Endothelial cell of hepatic sinusoid (primary cell): ENCODE data around the gene GABBR2.

ENCODE experiments used
- in situ Hi-C: cut with HindIII; loops from 2 replicates; pipeline ENCODE4 v1.10.0; 2017; ENCODE audit warnings: low sequenced_read_pairs

The GABBR2 gene

DNA sequence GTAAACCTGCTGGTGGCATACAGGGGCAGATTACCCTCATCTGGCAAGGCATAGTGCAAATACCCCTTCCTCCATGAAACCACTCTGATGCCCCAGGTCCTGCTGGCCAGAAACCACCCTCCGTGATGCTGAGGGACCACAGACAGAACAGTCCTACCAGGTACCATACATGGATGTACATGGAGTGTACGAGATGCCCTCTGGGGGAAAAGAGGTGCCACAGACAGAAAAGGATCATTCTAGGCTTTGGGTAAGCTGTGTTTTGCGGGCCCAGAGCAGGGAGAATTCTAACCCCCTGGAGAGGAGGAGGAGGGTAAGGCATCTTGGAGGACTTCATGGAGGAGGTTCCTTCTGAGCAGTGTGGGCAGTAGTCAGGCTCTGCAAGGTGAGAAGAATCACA, 68.3 kb downstream of the GABBR2 start:
- in situ Hi-C loops = no loop called here

DNA sequence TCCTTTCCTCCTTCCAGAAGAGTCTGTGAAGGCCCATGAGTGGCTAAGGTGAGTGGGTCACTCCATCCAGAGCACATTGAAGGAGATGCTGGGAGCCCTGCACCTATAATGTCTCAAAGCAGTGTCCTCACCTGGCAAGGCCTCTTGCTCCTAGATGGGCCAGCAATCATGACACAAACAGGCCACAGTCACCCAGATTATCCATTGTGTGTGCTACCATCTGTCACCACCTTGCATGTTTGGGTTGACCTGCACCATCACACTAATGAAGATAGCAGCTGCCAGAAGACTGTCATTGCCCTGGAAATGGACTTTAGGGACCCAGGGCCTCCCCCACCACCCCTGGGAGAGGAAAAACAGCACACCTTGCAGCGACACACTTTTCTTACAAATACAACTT, 69.6 kb downstream of the GABBR2 start:
- in situ Hi-C loops = no loop called here

DNA sequence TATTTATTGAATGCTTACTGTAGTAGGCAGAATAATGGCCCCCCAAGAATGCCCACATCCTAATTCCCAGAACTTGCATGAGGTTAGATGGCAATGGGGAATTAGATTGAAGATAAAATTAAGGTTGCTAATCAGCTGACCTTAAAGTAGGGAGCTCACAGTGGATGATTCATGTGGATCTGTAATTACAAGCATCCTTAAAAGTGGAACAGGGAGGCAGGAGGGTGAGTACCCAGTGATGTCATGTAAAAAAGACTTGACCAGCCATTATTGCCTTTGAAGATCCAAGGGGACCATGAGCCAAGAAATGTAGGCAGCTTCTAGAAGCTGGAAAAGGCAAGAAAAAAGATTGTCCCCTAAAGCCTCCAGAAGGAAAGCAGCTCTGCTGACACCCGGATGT, 71.4 kb downstream of the GABBR2 start:
- in situ Hi-C loops = no loop called here

DNA sequence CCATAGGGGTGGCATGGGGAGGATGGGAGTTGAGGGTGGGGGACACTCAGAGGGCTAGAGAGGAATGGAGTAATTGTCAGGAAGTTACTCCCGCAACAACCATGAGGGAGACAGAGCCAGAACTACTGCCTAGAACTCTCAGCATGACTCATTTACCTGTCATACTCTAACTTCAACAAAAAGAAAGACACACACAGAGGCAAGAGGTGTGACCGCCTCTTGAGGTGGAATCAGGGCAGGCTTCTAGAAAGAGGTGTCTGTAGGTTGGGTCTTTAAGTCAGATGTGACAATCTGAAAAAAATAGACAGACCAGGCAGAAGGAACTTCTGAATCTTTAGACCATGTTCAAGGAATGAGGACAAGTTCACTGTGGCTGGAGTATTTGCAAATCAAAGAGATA, 73.4 kb downstream of the GABBR2 start:
- in situ Hi-C loops = no loop called here

DNA sequence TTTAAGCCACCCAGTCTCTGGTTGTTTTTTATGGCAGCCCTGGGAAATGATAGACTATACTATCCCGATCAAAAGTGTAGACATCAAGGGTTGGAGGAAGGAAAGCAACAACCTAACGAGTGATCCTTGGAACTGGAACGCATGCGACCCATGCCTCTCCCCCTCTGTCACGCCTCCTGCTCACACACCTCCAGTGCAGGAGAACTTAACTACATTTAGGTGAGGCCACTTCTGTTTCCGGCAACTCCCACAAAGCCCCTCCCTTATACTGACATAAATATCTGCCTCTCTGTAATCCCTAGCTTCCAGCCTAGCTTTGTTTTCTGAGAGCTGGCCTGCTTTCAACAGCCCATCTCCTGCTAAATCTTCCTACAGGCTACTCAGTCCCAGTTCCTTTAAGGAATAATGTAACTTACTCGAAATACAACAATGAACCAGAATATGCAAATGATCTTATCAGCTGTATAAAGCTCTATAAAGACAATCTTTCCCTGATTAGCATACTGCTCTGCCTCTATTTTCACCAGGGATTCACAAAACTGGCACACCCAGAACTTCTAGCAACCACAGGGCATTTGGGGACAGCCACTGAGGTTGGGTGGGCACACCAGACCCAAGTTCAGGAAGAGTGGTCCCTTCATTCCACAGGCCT, 73.9 kb downstream of the GABBR2 start:
- in situ Hi-C loops = no loop called here

DNA sequence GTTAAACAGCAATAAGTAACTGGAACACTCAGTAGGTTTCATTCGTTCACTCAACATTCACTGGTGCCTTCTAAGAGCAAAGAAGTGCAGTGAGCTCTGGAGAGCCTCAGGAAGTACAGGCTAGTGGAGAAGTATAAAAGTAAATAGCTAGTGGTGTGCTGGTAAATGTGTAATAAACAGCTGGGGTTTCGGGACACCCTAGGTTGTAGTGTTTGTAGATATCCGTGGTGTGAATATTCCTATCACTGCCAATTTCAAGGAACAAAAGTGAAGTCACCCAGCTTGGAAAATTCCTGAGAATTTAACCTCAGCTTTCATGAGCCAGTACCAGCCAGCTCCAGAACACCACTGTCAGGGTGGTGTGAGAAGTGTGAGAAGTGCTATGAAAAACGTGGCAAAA, 75.9 kb downstream of the GABBR2 start:
- in situ Hi-C loops = no loop called here

DNA sequence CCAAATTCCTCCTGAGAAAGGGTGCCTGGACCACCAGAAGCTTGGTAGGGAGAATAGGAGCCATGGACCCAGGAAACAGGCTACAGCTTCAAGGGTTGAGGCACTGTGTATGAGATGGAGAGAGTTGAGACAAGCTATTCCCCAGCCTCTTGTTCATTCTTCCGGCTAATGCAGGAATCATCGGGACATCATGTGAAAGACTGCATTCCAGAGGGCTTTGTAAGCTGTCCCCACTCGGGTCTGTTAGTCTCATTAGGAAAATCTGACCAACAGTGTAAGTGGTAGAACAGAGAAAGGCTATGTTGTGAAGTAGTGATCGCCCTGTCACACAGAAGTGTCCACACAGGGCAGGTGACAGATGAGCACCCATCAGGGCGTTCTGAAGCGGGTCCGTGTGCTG, 81.4 kb downstream of the GABBR2 start:
- in situ Hi-C loops = loop anchor here (5.0 kb wide), 2 partner anchors 45 to 55 kb away; no protein-coding TSS in a partner anchor

DNA sequence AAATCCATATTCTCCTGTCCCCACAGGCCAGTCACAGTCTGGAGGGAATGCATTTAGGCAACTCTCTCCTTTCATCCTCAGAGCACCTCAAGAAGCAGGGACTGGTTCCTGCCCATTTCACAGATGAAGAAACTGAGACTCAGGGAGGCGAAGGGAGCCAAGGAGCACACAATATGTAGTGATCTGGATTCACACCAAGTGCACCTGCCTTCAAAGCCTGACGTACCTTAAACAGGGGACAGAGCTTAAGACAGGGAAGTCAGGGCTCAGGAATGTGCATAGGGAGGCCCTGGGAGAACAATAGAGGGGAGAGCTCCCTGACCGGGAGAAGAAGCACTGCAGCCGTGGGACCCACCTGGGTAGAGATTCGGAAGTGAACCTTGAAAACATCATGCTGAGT, 83.0 kb downstream of the GABBR2 start:
- in situ Hi-C loops = loop anchor here (5.0 kb wide), 2 partner anchors 47 to 53 kb away; no protein-coding TSS in a partner anchor

DNA sequence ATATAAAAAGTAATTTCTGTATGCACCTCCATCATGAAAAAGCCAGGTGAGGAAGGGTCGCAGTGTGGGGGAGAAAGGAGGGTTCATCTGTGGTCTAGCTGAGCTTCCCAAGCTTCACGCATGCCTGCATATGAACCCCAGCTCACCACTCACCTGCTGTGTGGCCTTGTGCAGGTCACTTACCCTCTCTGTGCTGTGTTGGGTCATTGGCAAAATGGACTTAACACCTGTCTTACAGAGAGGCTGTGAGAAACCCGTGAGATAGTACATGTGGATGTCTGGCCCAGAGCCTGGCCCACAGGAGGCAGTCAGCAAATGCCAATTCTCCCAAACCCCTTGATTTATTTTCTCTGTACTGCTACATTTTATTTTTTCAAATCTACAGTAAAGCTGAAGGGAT, 88.9 kb downstream of the GABBR2 start:
- in situ Hi-C loops = no loop called here

DNA sequence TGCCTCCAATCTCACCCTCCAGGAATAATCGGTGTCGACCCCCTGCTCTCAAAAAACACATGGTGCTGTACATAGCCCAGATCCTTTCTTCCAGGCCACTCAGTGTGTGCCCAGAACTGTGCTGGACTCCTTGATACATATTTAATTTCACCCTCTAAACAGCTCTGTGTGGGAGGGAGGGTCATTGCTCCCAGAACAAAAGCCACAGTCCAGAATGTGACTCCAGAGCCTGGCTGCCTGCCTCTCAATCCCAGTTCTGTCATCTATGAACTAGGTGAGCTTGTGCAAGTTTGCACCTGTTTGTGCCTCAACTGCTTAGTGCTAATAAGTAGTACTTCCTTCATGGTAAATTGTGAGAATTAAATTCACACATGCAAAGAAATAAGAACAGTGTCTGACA, 93.1 kb downstream of the GABBR2 start:
- in situ Hi-C loops = no loop called here

DNA sequence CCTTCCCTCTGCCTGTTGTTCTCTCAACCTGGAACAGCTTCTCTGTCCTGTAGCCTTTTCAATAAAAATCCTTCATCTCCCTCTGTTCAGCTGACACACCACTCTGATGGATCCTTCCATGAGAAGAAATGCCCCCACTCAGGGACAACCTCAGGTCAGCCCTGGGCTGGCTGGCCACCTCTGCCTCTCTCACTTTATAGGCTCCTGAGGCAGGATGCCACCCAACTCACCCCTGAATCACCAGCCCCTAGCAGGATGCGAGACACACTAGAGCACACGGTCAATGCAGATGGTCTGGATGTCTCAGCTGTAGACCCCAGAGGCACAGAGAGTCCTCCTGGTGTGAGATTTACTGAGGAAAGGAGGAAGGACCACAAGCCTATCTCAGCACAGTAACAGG, 93.8 kb downstream of the GABBR2 start:
- in situ Hi-C loops = no loop called here

DNA sequence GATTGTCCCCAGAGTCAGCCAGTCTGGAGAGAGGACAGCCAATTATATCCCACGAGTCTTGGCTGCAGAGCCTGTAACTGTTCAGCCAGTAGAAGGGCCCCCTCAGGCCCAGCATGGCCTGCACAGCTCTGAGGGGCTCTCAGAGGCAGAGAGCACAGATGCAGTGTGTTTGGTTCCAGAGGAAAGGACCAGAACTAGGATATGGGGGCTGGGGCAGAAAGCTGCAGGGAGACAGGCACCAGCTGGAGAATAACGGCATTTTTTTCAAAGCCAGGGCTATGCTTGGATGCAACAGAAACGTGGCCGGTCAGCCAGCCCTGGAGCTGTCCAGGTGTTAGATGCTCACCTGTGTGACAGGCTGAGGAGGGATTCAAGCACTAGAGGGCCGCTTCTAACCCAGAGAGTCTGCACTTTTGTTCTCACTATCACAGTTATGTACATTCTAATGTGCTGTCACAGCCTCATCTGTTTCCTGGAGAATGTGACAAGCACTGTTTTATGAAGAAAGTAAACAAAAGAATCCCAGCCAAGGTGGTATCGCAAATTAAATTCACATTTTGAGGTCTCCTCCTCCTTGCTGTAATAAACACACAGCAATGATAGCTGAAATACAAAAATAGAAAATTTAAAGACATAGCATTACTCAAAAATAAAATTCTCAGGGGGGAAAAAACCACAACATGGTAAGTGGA, 96.5 kb downstream of the GABBR2 start:
- in situ Hi-C loops = no loop called here

DNA sequence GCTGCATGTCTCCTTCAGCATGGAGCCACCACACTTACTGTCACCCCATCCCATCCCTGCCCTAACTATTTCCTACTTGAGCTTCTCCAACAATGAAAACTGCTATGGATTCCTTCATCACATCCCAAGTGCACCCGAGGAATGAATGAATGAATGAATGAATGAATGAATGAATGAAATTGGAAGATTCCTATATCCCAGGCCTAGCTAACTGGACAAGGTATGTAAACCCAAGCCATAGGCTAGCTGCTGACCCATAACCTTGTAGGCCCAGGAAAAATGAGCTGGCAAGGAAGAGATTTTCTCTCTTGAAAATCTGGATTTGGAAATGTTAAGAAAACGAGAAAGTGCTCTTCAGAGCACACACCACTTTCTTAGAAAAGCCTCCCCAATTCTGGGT, 97.4 kb downstream of the GABBR2 start:
- in situ Hi-C loops = no loop called here

DNA sequence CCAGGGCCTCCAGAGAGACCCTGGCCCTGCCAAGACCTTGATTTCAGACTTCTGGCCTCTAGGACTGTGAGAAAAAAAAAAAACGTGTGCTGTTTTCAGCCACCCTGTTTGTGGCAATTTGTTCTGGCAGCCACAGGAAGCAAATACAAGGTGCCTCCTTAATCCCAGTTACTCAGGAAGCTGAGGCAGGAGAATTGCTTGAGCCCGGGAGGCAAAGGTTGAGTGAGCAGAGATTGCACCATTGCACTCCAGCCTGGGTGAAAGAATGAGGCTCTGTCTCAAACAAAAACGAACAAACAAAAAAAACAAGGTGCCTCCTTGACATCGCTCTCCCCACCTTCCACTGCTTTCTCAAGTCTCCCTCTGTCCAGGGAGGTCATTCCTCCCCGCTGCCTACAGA, 98.0 kb downstream of the GABBR2 start:
- in situ Hi-C loops = no loop called here

DNA sequence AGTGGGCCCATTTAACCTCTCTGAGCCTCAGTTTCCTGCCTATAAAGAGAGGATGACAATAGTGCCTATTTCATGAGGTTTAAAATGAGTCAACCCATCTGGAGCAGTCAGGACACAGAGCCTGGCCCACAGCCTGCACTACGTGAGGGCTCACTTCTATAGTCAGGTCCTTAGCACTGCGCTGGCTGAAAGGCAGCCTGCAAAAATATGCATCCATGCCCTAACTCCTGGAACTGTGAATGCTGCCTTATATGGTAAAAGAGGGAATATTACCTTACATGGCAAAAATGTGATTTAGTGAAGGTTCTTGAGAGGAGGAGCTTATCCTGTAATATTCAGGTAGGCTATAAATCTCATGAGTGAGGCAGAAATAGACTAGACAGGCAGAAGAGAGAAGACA, 98.5 kb downstream of the GABBR2 start:
- in situ Hi-C loops = no loop called here

DNA sequence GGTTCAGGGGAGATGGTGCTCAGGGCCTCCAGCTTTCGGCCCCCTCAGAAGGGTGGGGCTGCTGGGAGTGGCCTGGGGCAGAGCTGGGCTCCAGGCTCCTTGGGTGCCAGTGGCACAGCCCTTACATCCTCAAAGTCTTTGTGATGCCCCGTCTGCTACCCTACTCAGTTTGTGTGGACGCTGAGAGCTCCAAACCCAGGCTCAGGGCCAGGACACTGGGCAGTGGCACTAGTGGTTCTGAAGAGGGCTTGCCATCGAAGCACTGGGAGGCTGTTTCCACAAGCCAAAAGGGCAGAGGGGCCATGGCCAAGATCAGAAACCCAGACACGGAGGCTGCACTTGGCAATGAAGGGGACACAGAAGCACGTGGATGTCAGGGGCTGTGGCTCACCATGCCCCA, 99.1 kb downstream of the GABBR2 start:
- in situ Hi-C loops = no loop called here

DNA sequence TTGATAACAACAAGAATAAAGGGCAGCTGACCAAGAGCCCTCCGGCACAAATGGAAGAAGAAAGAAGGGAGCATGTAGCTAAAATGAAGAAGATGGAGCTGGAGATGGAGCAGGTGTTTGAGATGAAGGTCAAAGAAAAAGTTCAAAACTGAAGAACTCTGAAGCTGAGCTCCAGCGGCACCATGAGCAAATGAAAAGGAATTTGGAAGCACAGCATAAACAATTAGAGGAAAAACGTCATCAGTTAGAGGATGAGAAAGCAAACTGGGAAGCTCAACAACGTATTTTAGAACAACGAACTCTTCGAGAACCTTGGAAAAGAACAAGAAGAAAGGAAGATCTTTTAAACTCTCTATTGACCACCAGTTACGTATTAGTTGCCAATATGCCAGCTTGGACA, 100.9 kb downstream of the GABBR2 start:
- in situ Hi-C loops = no loop called here

DNA sequence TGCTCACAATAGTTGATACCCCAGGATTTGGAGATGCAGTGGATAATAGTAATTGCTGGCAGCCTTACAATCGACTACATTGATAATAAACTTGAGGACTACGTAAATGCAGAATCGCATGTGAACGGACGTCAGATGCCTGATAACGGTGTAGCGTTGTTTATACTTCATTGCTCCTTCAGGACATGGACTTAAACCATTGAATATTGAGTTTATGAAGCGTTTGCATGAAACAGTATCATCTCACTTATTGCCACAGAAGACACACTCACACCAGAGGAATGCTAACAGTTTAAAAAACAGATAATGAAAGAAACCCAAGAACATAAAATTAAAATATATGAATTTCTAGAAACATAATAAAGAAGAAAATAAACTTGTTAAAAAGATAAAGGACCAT, 101.6 kb downstream of the GABBR2 start:
- in situ Hi-C loops = no loop called here

DNA sequence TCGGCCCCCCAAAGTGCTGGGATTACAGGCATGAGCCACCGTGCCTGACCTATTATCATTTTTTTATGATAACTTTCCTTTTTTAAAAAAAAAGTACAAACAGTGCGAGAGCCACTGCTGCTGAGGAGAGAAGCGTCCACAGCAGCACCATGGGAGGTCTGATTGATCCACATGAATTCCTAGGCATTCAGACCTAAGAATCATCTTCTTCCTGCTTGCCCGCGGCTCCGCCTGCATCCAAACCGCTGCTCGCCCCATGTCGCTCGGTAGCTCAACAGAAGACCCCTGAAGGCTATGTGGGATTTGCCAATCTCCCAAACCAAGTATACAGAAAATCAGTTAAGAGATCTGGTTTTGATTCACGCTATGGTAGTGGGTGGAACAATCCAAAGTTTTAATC, 102.0 kb downstream of the GABBR2 start:
- in situ Hi-C loops = no loop called here

DNA sequence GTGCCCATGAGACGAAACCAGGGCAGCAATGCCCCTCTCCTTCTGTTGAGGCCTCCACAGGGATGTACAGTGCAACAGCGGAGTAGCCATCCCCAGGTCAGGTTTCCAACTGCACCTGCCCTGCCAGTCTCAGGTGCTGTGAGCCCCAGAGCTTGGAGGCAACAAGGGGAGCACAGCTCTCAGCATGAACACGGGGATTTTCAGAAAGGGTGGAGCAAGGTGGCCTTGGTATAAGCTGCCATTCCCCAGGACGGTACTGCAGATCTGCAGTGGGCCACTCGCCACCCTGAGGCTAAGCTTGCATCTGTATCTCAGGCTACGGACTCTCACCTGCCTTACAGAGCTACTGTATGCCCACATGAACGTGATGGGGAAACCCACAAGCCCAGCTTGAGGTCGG, 103.6 kb downstream of the GABBR2 start:
- in situ Hi-C loops = no loop called here

DNA sequence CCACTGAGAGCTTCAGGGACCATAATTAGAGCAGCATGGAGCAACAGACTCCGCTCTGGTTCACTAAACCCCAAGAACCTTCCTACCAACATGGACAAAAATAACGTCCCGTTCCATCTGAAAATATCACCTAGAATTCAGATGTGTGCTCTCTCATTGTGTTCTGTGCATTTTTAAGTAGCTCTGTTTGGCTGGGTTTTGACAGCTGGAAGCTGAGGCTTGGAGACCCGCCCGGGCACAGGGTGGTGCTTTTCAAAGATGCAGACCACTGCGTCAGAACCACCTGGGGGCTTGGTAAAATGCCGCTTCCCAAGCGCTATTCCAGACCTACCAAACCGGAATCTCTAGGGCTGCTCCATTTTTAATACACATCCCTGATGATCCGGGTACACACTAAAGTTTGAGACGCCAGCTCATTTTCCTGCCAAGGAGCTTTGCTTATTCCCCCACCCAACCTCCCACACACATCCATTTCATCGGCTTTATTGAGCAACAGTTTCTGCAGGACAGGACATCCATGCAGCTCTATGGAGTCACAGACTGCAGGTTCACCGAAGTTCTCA, 104.8 kb downstream of the GABBR2 start:
- in situ Hi-C loops = no loop called here

DNA sequence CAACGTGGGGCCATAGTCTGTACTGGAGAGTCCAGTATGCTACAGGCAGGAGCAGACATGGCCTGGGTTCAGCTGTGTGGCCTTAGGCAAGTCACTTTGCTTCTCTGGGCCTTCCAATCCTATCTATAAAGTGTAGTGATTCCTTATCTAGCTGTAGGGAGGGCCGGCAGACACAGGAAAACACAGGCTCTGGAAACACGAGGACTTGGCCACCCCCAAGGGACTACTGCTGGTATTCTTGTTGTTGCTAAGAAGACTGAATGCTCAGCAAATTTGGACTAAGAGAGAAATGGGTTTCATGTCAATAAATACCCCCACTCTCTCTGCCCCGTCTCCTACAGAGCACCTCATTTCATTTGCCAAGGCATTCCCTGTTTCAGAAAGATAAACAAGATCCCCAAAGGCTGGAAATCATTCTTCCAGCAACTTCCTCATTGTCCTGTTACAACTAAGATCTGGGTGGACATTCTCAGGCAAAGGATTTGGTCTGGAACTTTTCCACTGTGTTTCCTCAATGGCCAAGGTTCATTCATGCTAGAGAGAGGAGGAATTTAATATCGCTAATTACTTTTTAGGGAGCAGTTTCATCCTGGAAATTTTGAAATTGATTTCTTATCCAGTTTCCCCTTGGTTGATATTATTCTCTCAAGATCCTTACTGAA, 105.8 kb downstream of the GABBR2 start:
- in situ Hi-C loops = no loop called here
